CD4-positive, alpha-beta T cell treated with Interleukin-4 for 1 hour (primary cell): ENCODE results near the gene PACS2.

Experiments
- DNase-seq, 2 donors: peaks; one replicate each; pipeline ENCODE4 v3.0.0-alpha.2; 2020 to 2022

The PACS2 gene

GRCh38 chr14:105389534-105389933, 75.0 kb downstream of the PACS2 start:
- no peak for DNase-seq

GRCh38 chr14:105389976-105390848, 75.7 kb downstream of the PACS2 start:
- DNase-seq = peak in 1 of 2 donors; percentile 21

GRCh38 chr14:105390849-105391500, 76.4 kb downstream of the PACS2 start:
- no peak for DNase-seq

GRCh38 chr14:105391541-105391940, 77.0 kb downstream of the PACS2 start:
- no peak for DNase-seq

- DNase-seq = no peak
These were observed 77.9 kb downstream of the PACS2 start for GRCh38 chr14:105392131-105393090.

GRCh38 chr14:105393151-105393550, 78.6 kb downstream of the PACS2 start:
- no peak for DNase-seq

GRCh38 chr14:105394714-105395537, 80.4 kb downstream of the PACS2 start:
- DNase-seq = no peak

GRCh38 chr14:105395538-105395854, 80.9 kb downstream of the PACS2 start:
- DNase-seq = no peak

- DNase-seq = no peak
These were observed 82.9 kb downstream of the PACS2 start for GRCh38 chr14:105397350-105397931.

- peak; percentile 87 for DNase-seq
These were observed 83.6 kb downstream of the PACS2 start, which contains the start of gene TEX22 for GRCh38 chr14:105398044-105398725. Gene TEX22 (plus strand): TSS chr14:105398538. CDS start chr14:105399341, 803 bp downstream.

- no peak for DNase-seq
These were observed 84.3 kb downstream of the PACS2 start for GRCh38 chr14:105398726-105399465.

- no peak for DNase-seq
These were observed 84.9 kb downstream of the PACS2 start for GRCh38 chr14:105399466-105399775.

- DNase-seq = no peak
These were observed 85.5 kb downstream of the PACS2 start for GRCh38 chr14:105400016-105400415.

GRCh38 chr14:105401699-105402098, 87.2 kb downstream of the PACS2 start:
- DNase-seq = no peak

- DNase-seq = no peak
These were observed 94.0 kb downstream of the PACS2 start for GRCh38 chr14:105408592-105408991.

- DNase-seq = no peak
These were observed 94.8 kb downstream of the PACS2 start for GRCh38 chr14:105409364-105409763.

- no peak for DNase-seq
These were observed 96.1 kb downstream of the PACS2 start for GRCh38 chr14:105410642-105411016.

- DNase-seq = no peak
These were observed 96.7 kb downstream of the PACS2 start for GRCh38 chr14:105411017-105411941.

- no peak for DNase-seq
These were observed 97.6 kb downstream of the PACS2 start for GRCh38 chr14:105411985-105412770.
